ENCODE results near the gene NREP. TPM values are rescaled to one million over a fixed set of nuclear protein-coding genes. Genes with fewer than 3 reads are reported as not detected.
A peak's percentile ranks its signal among the peaks of the same experiment; 100 is the strongest.

NREP gene
- total RNA-seq, 1 donor from 2014 or later: 874 TPM

- Mint-ChIP-seq H3K4me3 (ENCODE audit: unreplicated experiment) (peak overlapping the region; percentile 89), H3K27ac (ENCODE audit: unreplicated experiment) (peak overlapping the region; percentile 97), H3K36me3 (ENCODE audit: unreplicated experiment) (peaks cover 20% of the 10 kb centered on the region), H3K4me1 (ENCODE audit: unreplicated experiment) (peaks cover 60% of the 10 kb centered on the region), H3K27me3 (ENCODE audit: unreplicated experiment) (no peaks in the 10 kb centered on the region), H3K9me3 (ENCODE audit: unreplicated experiment) (no peaks in the 10 kb centered on the region)
- TF ChIP-seq CTCF (IDR thresholded peaks at IDR 0.05): peak; percentile 54
- DNase-seq (ENCODE audit: extremely low spot score, unreplicated experiment): peak; percentile 97
These were observed 625 bp upstream of the NREP start for GRCh38 chr5:111757355-111758283.

DNA sequence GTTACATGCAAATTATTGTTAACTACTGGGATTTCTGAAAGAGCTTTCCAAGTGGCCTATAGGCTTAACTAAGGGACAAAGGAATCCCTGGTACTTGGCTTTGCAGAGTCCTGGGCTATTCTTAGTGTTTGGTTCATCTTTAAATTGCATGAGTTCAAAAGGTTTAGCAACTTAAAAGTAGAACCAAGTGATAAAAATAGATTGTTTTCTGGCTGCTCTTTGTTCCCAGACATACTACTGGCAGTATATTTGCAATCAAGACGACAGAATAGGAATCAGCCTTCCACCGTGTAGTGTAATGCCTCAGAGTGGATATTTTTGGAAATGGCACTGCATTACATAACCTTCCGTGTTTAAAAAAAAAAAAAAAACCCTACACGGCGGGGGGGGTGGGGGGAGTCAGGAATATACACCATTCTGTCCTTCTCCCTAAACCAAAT, 1.0 kb downstream of the NREP start:
- no peak for TF ChIP-seq CTCF (IDR thresholded peaks at IDR 0.05)
- peaks cover 59% of the 10 kb centered on the region for H3K4me1 Mint-ChIP-seq (ENCODE audit: unreplicated experiment)
- H3K4me3 Mint-ChIP-seq (ENCODE audit: unreplicated experiment): peak overlapping the region; percentile 89
- H3K27me3 Mint-ChIP-seq (ENCODE audit: unreplicated experiment): no peaks in the 10 kb centered on the region
- DNase-seq (ENCODE audit: extremely low spot score, unreplicated experiment): no peak
- peaks cover 4% of the 10 kb centered on the region for H3K9me3 Mint-ChIP-seq (ENCODE audit: unreplicated experiment)
- peaks cover 36% of the 10 kb centered on the region for H3K36me3 Mint-ChIP-seq (ENCODE audit: unreplicated experiment)
- peak overlapping the region; percentile 95 for H3K27ac Mint-ChIP-seq (ENCODE audit: unreplicated experiment)

- Mint-ChIP-seq H3K4me1 (ENCODE audit: unreplicated experiment) (peaks cover 61% of the 10 kb centered on the region), H3K27me3 (ENCODE audit: unreplicated experiment) (no peaks in the 10 kb centered on the region), H3K27ac (ENCODE audit: unreplicated experiment) (peak overlapping the region; percentile 95), H3K9me3 (ENCODE audit: unreplicated experiment) (peaks cover 4% of the 10 kb centered on the region), H3K36me3 (ENCODE audit: unreplicated experiment) (peaks cover 39% of the 10 kb centered on the region), H3K4me3 (ENCODE audit: unreplicated experiment) (peak overlapping the region; percentile 89)
- DNase-seq (ENCODE audit: extremely low spot score, unreplicated experiment): no peak
- no peak for TF ChIP-seq CTCF (IDR thresholded peaks at IDR 0.05)
These were observed 1.6 kb downstream of the NREP start for GRCh38 chr5:111755345-111755941.

GRCh38 chr5:111753884-111754589, 3.0 kb downstream of the NREP start:
- H3K36me3 Mint-ChIP-seq (ENCODE audit: unreplicated experiment): peaks cover 51% of the 10 kb centered on the region
- H3K27ac Mint-ChIP-seq (ENCODE audit: unreplicated experiment): peak overlapping the region; percentile 95
- H3K4me3 Mint-ChIP-seq (ENCODE audit: unreplicated experiment): peak overlapping the region; percentile 89
- peaks cover 4% of the 10 kb centered on the region for H3K9me3 Mint-ChIP-seq (ENCODE audit: unreplicated experiment)
- no peak for DNase-seq (ENCODE audit: extremely low spot score, unreplicated experiment)
- H3K4me1 Mint-ChIP-seq (ENCODE audit: unreplicated experiment): peaks cover 63% of the 10 kb centered on the region
- no peak for TF ChIP-seq CTCF (IDR thresholded peaks at IDR 0.05)
- no peaks in the 10 kb centered on the region for H3K27me3 Mint-ChIP-seq (ENCODE audit: unreplicated experiment)
